Activated effector memory CD4-positive, alpha-beta T cell treated with anti-CD3 and anti-CD28 coated beads, Interleukin-2, amount 50 U/mL, for 16 hours (primary cell): Measurements from ENCODE around the gene MAEA.
"Not testable (repeated sequence)": the region's sequence is repeated elsewhere in the genome, so short reads cannot be mapped to it uniquely, and the experiment has no call there.

Experiments used
- DNase-seq: peaks from one replicate; pipeline ENCODE4 v3.0.0-alpha.2; 2020

Gene MAEA

DNA sequence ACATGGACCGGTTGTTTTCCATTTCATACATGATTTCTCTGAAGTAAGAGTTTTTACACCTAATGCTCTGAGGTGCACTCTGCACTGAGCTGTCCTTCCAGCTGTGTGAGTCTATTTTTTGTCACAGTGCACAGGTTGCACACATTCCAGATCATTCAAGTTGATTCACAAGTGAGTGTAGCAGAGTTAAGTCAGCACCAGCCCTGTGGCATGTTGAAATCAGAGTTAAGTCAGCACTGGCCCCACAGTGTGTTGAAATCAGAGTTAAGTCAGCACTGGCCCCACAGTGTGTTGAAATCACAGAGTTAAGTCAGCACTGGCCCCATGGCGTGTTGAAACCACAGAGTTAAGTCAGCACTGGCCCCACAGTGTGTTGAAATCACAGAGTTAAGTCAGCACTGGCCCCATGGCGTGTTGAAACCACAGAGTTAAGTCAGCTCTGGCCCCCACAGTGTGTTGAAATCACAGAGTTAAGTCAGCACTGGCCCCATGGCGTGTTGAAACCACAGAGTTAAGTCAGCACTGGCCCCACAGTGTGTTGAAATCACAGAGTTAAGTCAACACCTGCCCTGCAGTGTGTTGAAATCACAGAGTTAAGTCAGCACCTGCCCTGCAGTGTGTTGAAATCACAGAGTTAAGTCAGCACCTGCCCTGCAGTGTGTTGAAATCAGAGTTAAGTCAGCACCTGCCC lies 45.6 kb downstream of the MAEA start:
- not testable (repeated sequence) for DNase-seq

DNA sequence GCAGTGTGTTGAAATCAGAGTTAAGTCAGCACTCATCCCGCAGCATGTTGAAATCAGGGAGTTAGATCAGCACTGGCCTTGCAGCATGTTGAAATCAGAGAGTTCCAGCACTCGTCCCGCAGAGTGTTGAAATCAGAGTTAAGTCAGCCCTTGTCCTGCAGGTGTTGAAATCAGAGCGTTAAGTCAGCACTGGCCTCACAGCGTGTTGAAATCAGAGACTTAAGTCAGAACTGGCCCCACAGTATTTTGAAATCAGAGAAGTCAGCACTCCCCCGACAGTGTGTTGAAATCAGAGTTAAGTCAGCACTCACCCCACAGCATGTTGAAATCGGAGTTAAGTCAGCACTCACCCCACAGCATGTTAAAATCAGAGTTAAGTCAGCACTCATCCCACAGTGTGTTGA lies 46.4 kb downstream of the MAEA start:
- DNase-seq = no peak

DNA sequence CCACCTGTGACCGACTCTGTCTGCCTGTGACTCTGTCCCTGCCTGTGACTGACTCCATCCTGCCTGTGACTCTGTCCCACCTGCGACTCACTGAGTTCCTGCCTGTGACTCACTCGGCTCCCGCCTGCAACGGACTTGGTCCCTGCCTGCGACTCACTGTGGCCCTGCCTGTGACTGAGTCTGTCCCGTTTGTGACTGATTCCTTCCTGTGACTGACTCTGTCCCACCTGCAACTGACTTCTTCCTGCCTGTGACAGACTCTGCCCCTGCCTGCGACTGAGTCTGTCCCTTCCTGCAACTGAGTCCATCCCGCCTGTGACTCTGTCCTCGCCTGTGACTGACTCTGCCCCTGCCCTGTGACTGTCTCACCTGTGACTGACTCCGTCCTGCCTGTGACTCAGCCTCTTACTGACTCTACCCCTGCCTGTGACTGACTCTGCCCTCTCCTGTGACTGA lies 47.7 kb downstream of the MAEA start:
- peak; percentile 82 for DNase-seq

DNA sequence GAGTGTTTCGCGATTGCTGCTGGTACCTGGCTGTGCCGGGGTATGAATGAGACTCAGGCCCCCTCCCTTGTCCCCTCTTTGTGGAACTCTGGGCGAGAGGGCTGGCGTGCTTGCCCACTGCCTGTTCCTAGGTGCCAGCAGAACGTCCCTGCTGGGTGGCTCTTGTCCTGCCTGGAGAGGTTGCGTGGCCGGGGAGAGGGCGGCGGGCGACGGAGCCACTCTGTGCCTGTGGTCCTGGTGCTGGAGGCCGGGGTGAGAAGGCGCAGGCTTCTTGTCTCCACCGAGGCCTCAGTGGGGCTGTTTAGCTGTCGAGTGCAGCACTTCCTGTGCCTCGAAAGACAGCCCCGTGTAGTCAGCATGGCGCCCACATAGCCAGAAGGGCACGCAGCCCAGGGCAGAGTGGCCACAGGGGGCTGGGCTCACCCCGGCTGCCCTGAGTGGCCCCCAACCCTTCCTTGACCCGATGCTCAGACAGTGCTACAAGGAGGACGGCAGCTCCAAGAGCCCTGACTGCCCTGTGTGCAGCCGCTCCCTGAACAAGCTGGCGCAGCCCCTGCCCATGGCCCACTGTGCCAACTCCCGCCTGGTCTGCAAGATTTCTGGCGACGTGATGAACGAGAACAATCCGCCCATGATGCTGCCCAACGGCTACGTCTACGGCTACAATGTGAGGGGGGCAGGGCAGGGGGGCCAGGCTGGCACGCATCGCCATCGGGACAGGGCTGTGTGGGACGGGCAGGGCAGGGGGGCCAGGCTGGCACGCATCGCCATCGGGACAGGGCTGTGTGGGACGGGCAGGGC lies 48.5 kb downstream of the MAEA start:
- DNase-seq = no peak

DNA sequence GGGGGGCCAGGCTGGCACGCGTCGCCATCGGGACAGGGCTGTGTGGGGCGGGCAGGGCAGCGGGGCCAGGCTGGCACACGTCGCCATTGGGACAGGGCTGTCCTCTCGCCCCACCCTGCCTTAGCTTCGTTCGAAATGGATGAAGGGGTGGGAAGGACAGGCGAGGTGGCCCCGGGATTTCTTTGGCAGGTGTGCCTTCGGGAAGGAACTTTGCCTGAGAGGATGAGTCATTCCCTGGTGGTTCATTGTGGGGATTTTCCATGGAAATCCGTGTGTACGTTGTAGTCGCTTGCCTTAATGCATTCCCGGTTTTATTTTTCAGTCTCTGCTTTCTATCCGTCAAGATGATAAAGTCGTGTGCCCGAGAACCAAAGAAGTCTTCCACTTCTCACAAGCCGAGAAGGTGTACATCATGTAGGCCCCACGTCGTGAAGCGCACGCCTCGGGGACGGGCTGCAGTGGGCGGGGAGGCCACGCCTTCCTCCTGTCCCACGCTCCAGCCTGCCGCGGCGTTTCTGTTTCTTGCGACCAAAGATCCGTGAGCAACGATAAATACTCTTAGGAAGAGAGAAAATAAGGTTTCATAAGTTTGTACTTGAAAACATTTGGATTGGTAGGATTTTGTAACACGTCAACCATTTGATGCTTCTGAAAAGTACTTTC lies 49.2 kb downstream of the MAEA start:
- no peak for DNase-seq

DNA sequence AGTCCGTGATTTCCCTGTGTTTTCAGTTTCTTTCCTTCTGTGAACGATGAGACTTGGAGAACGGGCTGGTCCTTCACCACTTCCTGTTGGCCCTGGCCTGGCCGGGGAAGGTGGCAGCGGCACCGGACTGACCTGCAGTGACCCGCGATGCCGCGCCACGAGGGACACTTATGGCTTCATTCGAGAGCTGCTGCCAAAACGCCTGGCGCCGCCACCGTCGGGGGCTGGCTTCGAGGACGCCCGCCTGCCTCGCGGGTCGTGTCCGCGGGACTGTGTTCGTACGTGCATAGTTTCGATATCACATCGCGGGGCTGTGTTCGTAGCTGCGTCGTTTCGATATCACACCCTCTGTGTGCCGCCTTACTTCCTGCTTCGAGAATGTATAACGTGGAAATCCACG lies 49.8 kb downstream of the MAEA start:
- DNase-seq = no peak

DNA sequence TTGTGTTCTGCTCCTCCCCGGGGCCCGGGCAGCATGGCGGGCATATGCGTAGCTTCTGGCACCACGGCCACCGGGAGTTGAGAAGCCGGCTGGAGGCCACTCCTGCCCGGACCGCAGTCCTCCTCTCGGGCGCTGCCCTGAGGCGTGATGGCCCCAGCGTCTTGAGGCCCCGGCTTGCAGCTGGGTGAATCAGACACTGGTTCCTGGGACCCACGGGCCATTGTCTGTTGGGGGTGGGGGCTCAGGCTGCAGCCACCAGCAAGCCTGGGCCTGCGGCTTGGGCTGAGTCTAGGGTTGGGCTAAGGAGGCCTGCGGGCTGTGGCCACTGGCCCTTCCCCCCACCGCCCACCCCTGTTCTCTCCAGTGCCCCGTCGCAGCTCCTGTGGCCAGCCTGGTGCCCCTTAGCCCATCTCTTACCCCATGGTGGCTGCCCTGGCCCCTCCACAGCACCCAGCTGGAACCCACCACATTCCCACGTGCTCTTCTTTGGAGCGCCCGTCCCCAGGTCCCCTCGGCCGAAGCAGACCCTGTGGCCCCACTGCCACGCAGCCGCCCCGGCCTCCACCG lies 50.6 kb downstream of the MAEA start:
- no peak for DNase-seq

DNA sequence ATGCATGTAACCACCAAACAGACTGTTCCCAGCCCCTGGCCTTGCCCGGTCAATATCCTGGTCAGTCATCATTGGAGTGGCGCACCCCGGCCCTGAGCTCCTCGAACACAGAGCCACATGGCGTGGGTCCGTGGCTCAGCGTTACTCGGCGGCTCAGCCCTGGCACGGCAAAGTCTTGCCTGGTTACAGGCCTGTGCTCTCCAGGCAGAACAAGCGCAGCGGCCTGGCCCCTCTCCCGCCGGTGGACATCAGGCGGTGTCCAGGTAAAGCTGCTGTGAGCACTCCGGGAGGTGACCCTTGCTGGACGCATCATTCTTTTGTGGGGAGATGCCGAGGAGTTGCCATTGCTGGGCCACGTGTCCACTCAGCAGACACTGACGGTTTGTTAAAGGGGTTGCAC lies 51.2 kb downstream of the MAEA start:
- DNase-seq = no peak

DNA sequence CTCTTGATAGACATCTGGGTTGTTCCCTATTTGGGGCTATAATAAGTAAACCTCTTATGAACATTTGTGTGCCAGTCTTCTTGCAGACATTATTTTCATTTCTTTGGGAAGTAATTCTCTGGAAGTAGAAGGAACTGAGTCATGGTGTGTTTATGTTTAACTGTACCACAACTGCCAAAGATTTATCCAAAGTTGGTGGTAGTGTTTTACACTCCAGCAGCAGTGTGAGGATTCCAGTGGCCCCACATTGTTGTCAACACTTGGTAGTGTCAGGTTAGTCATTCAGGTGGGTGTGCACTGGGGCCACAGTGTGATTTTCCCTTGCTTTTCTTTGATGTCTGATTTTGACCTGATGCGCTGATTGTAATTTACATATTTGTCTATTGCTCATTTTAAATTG lies 52.3 kb downstream of the MAEA start:
- DNase-seq = no peak

DNA sequence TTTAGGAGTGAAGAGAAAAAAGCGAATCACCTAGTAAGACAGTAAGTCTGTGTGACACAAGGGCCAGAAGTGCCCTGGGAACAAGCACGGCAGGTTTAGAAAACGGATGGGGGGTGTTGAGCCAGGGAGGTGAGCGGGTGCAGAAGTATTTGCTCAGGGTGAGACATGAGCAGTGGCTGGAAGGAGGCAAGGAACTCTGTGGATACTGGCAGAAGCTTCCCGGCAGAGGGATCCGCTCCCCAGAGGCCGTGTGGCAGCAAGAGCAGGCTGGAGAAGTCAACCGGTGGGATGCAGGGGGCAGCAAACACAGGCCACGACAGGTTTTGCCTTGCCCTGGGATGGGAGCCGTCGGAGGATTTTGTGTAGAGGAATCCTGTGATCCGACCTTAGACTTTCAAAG lies 55.0 kb downstream of the MAEA start:
- DNase-seq = no peak

DNA sequence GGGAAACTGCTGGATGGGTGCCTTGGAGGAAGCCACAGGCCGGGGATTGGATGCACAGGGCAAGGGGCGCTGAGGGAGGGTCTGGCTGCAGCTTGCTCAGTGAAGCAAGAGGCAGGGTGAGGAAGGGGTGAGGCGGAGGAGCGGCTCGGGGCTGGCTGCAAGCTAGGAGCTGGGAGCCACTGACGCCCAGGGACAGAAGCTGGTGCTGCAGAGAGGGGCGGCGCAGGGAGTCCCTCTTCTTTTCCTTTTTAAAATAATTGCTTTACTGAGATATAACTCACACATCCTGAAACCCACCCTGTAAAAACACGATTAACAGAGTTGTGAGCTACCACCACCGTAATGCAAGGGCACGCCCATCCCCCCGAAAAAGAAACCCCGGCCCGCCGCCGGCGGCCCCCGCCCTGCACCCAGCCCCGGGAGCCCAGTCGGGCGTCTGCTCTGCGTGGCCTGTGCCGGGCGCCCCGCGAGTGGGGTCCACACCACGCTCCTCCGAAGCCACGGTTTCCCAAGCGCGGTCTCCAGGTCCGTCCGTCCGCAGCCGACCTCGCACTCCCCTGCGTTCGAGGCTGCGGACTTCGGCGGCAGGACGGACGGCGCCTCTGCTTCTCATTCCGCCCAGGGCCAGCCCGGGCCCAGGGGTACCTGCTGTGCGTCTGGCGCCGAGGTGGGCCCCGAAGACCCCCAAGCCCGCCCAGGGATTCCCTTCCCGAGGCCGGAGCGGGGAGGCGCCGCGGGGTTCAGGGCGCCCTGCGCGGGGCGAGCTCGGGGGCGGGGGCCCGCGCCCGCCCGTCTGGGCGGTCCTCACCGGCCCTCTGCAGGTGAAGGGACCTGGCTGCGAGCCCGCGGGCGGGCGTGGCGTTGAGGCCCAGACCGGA lies 56.5 kb downstream of the MAEA start:
- peak; percentile 82 for DNase-seq

DNA sequence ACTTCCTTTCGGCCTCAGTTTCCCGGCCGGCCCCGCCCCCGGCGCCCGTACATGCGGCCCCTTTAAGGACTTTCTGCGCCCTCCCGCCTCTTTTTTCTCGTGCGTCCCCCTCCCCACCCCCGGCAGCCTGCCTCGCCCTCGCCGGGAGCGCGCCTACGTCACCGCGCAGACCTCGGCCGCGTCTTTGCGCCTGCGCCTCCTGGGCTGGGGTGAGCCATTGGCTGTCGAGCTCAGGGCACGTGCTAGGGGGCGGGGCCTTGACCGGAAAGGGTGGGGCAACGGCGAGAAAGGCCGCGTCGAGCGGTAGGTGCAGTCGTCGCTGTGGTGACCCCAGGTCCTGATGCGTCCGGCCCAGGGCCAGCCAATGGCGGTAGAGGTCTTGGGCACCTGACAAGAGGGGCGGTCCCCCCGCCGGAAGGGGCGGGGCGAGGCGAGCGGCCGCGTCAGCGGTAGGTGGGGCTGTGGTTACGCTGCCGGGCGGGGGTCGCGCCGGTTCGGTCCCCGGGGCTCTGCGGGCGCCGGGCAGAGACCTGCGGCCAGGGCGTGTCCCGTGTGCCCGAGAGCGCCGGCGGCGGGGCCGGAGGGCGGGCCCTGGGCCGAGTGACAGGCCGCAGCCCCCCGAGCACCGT lies 57.2 kb downstream of the MAEA start, which contains the start of gene UVSSA:
UVSSA (plus strand) TSS at position 428 of the 629 bp plus-strand sequence. CDS start 884 bp downstream, outside the sequence.
- DNase-seq = peak; percentile 100

DNA sequence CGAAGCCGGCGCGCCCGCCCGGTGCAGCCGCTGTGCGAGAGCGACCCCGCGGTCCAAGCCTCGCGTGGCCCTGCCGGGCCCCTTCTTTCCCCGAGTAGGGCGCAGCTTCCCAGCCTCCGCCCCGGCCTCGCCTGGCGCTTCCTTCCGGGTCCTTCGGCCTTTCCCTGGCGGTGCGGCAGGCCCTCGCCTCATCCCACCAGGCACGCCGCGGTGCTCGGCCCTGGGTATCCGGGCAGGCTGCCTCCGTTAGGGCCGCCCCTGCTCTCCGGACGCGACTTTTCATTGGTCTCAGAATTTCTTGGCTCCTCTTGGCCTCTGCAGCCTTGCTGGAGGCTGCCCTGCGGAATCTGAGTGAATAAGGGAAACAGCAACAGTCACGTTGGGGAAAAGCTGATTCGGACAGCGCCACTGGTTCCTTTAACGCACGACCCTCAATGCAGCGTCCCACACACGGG lies 57.7 kb downstream of the MAEA start:
- DNase-seq = peak; percentile 80

DNA sequence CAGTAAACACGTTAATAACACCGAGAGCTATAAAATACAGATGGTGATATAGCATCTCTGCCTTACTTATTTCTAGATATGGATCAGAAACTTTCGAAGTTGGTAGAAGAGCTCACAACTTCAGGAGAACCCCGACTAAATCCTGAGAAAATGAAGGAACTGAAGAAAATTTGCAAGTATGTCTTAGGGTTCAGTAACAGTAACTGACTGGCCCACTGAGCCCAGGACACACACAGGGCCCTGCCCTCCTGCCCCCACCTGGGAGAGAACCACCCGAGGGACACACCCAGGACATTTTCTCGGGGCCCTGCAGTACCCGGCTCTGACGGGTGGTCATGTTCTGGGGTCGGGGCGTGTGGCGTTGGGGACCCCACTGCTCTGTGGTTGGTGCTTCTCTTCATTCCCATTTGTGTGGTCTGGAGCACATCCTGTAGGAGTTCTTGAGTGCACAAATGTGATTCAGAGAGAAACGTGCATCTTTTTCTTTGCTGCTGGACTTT lies 58.4 kb downstream of the MAEA start:
- DNase-seq = no peak

DNA sequence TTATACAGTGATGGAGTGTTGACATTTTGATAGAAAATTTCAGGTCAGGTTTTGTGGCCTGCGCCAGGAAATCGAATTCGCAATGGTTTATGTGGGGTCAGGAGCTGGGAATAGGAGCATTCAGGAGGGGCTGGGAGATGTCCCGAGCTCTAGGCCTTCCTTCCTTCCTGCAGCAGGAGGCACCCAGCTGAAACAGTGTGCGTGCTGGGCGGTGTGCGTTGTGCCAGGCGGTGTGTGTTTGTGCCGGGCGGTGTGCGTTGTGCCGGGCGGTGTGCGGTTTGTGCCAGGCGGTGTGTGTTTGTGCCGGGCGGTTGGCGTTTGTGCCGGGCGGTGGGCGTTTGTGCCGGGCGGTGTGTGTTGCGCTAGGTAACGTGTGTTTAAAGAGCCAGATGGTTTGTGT lies 59.1 kb downstream of the MAEA start:
- DNase-seq = no peak

DNA sequence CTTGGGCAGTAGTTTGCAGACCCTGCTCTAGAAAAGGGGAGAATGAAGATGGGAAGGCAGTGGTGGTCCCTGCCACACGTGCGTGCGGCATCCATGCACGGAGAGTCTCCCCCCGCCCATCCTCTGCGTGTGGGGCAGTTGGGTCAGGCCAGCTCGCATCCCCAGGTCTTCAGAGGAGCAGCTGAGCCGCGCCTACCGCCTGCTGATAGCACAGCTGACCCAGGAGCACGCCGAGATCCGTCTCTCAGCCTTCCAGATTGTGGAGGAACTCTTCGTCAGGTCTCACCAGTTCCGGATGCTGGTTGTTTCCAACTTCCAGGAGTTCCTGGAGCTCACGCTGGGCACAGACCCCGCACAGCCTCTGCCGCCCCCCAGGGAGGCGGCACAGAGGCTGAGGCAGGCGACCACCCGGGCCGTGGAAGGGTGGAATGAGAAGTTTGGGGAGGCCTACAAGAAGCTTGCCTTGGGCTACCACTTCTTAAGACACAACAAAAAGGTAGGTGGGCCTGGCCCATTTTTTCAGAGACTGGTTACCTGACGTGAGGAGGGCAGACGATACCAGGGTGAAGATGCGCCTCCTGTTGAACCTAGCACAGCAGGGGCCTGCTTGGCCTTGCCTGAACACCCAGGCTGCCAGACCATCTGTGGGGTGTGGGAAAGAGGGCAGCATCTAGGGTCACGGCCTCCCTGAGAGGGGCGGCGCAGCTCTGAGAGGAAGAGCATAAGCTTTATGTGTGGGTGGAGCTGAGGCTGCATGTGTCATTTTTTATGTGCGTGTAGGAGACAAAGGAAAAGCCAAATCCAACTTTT lies 59.9 kb downstream of the MAEA start:
- no peak for DNase-seq

DNA sequence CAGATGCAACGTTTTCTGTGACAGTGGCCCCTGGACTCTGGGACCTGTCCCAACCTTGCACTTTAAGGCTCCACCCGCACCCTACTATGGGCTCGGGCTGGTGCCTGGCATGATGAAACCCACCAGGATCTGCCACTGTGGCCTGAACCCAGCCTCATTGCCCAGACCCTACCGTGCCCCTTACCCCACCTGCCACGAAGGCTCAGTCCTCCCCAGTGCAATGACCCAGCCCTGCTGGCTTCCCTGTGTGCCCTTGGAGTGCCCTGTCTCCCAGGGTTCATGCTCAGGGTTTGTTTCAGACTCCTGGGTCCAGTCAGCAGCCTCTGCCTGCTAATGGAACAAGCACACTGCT lies 60.5 kb downstream of the MAEA start:
- DNase-seq = no peak

DNA sequence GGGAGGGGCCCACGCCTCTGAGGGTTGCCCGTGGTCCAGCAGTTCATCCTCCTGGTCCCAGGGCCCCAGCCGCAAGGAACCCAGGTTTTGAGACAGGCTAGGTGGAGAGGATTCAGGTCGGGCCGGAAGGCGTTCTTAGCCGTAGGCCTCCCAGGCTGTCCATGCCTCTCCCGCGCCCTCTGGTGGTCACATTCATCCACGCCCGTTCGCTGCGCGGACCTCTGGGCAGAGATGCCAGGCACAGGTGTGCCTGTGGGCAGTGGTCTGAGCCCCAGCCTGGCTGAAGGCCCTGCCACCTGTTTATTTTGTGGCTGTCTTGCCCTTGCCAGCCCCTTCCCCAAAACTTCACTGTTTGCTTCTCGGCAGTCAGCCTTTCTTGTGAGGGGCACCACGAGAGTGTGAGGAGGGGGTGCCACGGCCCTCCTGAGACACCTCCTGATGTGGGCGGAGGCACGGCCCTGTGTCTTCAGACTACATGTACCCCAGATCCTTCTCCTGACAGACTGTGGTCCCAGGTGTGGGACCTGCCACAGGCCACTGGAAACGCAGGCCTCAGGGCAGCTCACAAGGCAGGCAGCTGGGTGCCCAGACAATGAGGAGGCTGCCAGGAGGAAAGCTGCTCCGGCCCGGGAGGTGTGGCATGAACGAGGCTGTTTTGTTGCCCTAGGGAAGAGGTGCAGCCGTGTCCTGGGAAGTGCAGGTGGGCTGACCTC lies 62.3 kb downstream of the MAEA start:
- DNase-seq = peak; percentile 96

DNA sequence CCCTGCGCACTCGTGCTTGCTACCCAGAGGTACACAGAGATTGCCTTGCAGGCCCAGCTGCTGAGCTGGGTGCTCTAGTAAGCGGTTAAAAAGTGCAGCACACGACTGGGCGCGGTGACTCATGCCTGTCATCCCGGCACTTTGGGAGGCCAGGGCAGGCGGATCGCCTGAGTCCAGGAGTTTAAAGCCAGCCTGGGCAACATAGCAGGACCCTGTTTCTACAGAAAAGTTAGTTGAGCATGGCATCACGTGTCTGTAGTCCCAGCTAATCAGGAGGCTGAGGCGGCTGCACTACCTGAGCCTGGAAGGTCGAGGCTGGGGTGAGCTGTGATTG lies 62.8 kb downstream of the MAEA start:
- DNase-seq = no peak
